ENCODE measurements around the gene RBKS.

DNA sequence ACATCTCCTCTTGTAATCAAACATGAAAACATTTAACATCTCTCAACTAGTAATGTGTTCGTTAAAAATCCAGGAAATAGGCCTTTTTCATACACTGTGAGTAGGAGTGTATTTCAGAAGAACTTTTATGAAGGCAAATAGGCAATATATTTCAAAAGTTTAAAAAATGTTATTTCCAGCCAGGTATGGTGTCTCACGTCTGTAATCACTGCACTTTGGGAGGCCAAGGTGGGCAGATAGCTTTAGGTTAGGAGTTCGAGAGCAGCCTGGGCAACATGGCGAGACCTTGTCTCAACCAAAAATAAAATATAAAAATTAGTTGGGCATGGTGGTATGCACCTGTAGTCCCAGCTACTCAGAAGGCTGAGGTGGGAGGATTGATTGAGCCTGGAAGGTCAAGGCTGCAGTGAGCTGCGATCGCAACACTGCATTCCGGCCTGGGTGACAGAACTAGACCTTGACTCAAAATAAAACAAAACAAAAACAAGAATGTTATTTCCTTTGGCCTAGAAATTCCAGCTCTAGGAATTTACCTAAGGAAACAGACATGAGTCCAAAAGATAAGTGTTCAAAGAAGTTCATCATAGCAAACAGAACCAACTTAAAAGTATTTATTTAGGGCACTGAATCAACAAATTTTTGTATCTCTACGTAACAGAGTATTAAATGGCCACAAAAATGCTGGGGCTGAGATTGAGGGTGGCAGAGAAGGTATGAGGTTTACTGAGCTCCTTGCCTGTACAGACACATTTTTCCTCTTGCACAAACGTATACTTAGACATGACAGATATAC lies 14.9 kb downstream of the RBKS start:
- TF ChIP-seq, protein P1, sequence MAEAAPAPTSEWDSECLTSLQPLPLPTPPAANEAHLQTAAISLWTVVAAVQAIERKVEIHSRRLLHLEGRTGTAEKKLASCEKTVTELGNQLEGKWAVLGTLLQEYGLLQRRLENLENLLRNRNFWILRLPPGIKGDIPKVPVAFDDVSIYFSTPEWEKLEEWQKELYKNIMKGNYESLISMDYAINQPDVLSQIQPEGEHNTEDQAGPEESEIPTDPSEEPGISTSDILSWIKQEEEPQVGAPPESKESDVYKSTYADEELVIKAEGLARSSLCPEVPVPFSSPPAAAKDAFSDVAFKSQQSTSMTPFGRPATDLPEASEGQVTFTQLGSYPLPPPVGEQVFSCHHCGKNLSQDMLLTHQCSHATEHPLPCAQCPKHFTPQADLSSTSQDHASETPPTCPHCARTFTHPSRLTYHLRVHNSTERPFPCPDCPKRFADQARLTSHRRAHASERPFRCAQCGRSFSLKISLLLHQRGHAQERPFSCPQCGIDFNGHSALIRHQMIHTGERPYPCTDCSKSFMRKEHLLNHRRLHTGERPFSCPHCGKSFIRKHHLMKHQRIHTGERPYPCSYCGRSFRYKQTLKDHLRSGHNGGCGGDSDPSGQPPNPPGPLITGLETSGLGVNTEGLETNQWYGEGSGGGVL (tag by site-specific recombination; IDR thresholded peaks at IDR 0.05), result no peak
- no peak for TF ChIP-seq ZNF274 (IDR thresholded peaks at IDR 0.05; ENCODE audit: low read length)
- no peak for TF ChIP-seq ZNF274 (tag by site-specific recombination; IDR thresholded peaks at IDR 0.05; ENCODE audit: borderline replicate concordance)
- no peak for TF ChIP-seq ZNF114 (tag by site-specific recombination; IDR thresholded peaks at IDR 0.05)
- TF ChIP-seq, protein P2, sequence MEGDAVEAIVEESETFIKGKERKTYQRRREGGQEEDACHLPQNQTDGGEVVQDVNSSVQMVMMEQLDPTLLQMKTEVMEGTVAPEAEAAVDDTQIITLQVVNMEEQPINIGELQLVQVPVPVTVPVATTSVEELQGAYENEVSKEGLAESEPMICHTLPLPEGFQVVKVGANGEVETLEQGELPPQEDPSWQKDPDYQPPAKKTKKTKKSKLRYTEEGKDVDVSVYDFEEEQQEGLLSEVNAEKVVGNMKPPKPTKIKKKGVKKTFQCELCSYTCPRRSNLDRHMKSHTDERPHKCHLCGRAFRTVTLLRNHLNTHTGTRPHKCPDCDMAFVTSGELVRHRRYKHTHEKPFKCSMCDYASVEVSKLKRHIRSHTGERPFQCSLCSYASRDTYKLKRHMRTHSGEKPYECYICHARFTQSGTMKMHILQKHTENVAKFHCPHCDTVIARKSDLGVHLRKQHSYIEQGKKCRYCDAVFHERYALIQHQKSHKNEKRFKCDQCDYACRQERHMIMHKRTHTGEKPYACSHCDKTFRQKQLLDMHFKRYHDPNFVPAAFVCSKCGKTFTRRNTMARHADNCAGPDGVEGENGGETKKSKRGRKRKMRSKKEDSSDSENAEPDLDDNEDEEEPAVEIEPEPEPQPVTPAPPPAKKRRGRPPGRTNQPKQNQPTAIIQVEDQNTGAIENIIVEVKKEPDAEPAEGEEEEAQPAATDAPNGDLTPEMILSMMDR (tag by site-specific recombination; IDR thresholded peaks at IDR 0.05), result no peak
- TF ChIP-seq HOXD13 (CRISPR knock-in tag; IDR thresholded peaks at IDR 0.05; ENCODE audit: borderline replicate concordance), result no peak
- no peak for TF ChIP-seq ZNF341 (tag by site-specific recombination; IDR thresholded peaks at IDR 0.05; ENCODE audit: low read depth)
- TF ChIP-seq REPIN1 (tag by site-specific recombination; IDR thresholded peaks at IDR 0.05; ENCODE audit: low read depth), result no peak
- TF ChIP-seq YY1 (tag by site-specific recombination; IDR thresholded peaks at IDR 0.05), result no peak

Data from HEK293 (cell line).